Body of pancreas (tissue), 4 donors: Measurements from ENCODE around the gene KIF9. TPM values are rescaled to one million over a fixed set of nuclear protein-coding genes. Genes with fewer than 3 reads are reported as not detected.

ENCODE experiments used
- ATAC-seq: fragments of 150-250 bp; one replicate; pipeline ENCODE4 v1.9.1; 2016
- DNase-seq, 4 donors: peaks; one replicate each; pipeline ENCODE4 v3.0.0-alpha.2; 2019
- H3K27ac ChIP-seq, 4 donors: fragments of 200-600 bp; sonication (generic); 1 replicate in 3 of 4; 2 replicates in 1 of 4; pipeline versions ENCODE4 v1.5.1 to v1.6.1; 2016 to 2019; ENCODE audit warnings: mild to moderate bottlenecking in 1 of 4, mixed read lengths in 1 of 4, moderate library complexity in 1 of 4
- H3K27me3 ChIP-seq, 2 donors: fragments of 200-600 bp; sonication (generic); one replicate each; pipeline ENCODE4 v1.6.0; 2016; ENCODE audit warnings: mild to moderate bottlenecking in 1 of 2
- H3K36me3 ChIP-seq, 2 donors: fragments of 200-600 bp; sonication (generic); replicated peaks in 1 of 2; 2 replicates each; pipeline ENCODE4 v1.5.1; 2016; ENCODE audit warnings: low read depth in 2 of 2; ENCODE audit not compliant: insufficient read depth in 1 of 2
- H3K4me1 ChIP-seq: fragments of 200-600 bp; sonication (generic); one replicate; pipeline ENCODE4 v1.6.0; 2016
- H3K4me3 ChIP-seq, 2 donors: fragments of 200-600 bp; sonication (generic); 1 replicate in 1 of 2; 2 replicates in 1 of 2; pipeline ENCODE4 v1.5.1; 2016 to 2019
- H3K9me3 ChIP-seq, 3 donors: fragments of 200-600 bp; sonication (generic); 1 replicate in 2 of 3; 2 replicates in 1 of 3; pipeline ENCODE4 v1.5.1; 2016
- POLR2A ChIP-seq, 3 donors: fragments of 450-650 bp; IDR thresholded peaks; one replicate each; pipeline ENCODE4 v1.6.1; 2016; ENCODE audit warnings: antibody characterized with exemption in 3 of 3, mild to moderate bottlenecking in 2 of 3
- WGBS, 2 donors: methylation state at CpG; one replicate each; pipeline ENCODE4 v1.1.5; 2017; 5-methylcytosine and 5-hydroxymethylcytosine counted together
- intact Hi-C: fragments of 100-400 bp; cut with DNase I; formaldehyde crosslinking; loops from one replicate; pipeline ENCODE4 v1.15.1; 2023
- total RNA-seq, 2 donors: library from RNA; depleted of rRNA; stranded (reverse); fragments of >200 nt; gene quantifications; one replicate each; pipeline ENCODE4 v1.1.0, GENCODE V29; 2016
- TF ChIP-seq, protein P1 (sequence below), 7 experiments: fragments of 450-650 bp in 4 of 7; fragments of 200-600 bp in 3 of 7; sonication (generic) in 3 of 7; IDR thresholded peaks; one replicate each; pipeline ENCODE4 v1.5.1; 2016 to 2019; ENCODE audit warnings: antibody characterized with exemption in 7 of 7

KIF9 gene
- total RNA-seq, 2 donors from 2014 or later, result 5.6 to 8.0 TPM

DNA sequence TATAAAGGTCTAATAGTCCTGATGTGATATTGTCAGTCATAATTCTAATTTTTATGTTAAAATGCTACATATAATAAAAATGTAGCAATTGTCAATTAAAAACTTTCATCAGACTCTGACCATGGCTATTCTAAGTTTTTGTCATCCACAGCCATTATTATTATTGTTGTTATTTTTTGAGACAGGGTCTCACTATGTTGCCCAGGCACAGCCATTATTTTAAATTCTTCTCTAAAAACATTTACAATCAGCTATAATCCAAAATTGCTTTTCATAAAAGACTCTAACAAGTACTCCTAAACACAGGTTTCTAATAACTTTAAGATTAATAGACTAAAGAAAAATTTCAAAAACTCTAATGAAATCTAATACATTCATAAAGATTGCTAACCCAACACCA lies 77.7 kb downstream of the KIF9 start:
- H3K36me3 ChIP-seq, result no peaks in the 10 kb centered on the region
- no peak overlapping the region for H3K4me3 ChIP-seq
- no peak overlapping the region for H3K27ac ChIP-seq
- ATAC-seq, result no peak
- H3K27me3 ChIP-seq, result no peaks in the 10 kb centered on the region
- intact Hi-C loops, result no loop called here
- TF ChIP-seq, protein P1, sequence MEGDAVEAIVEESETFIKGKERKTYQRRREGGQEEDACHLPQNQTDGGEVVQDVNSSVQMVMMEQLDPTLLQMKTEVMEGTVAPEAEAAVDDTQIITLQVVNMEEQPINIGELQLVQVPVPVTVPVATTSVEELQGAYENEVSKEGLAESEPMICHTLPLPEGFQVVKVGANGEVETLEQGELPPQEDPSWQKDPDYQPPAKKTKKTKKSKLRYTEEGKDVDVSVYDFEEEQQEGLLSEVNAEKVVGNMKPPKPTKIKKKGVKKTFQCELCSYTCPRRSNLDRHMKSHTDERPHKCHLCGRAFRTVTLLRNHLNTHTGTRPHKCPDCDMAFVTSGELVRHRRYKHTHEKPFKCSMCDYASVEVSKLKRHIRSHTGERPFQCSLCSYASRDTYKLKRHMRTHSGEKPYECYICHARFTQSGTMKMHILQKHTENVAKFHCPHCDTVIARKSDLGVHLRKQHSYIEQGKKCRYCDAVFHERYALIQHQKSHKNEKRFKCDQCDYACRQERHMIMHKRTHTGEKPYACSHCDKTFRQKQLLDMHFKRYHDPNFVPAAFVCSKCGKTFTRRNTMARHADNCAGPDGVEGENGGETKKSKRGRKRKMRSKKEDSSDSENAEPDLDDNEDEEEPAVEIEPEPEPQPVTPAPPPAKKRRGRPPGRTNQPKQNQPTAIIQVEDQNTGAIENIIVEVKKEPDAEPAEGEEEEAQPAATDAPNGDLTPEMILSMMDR (IDR thresholded peaks at IDR 0.05), result no peak
- no peak for TF ChIP-seq POLR2A (IDR thresholded peaks at IDR 0.05)
- H3K9me3 ChIP-seq, result no peaks in the 10 kb centered on the region
- DNase-seq, result no peak
- H3K4me1 ChIP-seq, result no peaks in the 10 kb centered on the region

DNA sequence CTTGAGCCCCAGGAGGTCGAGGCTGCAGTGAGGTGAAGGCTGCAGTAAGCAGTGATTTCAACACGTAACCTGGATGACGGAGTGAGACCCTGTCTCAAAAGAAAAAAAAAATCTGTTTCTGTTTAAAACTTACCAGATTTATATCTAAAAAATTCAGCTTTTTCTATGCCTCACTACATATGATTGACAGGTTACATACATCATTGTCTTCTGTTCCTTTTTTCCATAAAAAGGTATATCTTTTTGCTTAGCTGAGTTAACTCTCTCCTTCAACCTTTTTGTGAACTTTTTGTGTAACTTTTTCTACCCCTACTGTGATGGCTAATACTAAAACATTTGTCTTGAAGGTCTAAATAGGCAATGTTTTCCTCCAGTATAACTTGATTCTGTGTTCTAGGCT lies 80.1 kb downstream of the KIF9 start:
- ATAC-seq, result no peak
- no peak overlapping the region for H3K27ac ChIP-seq
- H3K4me3 ChIP-seq, result no peak overlapping the region
- 92 to 95% methylated on average over 3 of the region's 3 CpGs for WGBS, 2 donors
- no peaks in the 10 kb centered on the region for H3K4me1 ChIP-seq
- no peak for TF ChIP-seq POLR2A (IDR thresholded peaks at IDR 0.05)
- TF ChIP-seq, protein P1 (IDR thresholded peaks at IDR 0.05), result no peak
- no peaks in the 10 kb centered on the region for H3K36me3 ChIP-seq
- H3K9me3 ChIP-seq, result no peaks in the 10 kb centered on the region
- intact Hi-C loops, result no loop called here
- no peak for DNase-seq
- H3K27me3 ChIP-seq, result no peaks in the 10 kb centered on the region

DNA sequence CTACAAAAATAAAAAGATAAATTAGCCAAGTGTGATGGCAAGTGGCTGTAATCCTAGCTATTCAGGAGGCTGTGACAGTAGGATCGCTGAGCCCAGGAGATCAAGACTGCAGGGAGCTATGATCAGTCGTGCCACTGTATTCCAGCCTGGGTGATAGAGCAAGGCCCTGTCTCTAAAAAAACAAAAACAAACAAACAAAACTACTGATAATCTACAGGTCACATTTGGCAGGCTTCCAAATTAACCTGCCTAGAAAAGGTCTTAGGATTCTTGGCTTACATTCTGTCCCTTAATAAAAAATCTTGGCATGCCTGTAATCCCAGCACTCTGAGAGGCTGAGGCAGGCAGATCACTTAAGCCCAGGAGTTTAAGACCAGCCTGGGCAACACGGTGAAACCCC lies 85.3 kb downstream of the KIF9 start:
- intact Hi-C loops, result no loop called here
- H3K27me3 ChIP-seq, result no peaks in the 10 kb centered on the region
- H3K4me3 ChIP-seq, result no peak overlapping the region
- TF ChIP-seq POLR2A (IDR thresholded peaks at IDR 0.05), result no peak
- TF ChIP-seq, protein P1 (IDR thresholded peaks at IDR 0.05), result no peak
- ATAC-seq (no peak), DNase-seq (no peak)
- no peaks in the 10 kb centered on the region for H3K9me3 ChIP-seq
- H3K36me3 ChIP-seq, result no peaks in the 10 kb centered on the region
- no peak overlapping the region for H3K27ac ChIP-seq
- WGBS, 2 donors, result 51 to 53% methylated on average over 2 to 3 of the region's 3 CpGs
- no peaks in the 10 kb centered on the region for H3K4me1 ChIP-seq

DNA sequence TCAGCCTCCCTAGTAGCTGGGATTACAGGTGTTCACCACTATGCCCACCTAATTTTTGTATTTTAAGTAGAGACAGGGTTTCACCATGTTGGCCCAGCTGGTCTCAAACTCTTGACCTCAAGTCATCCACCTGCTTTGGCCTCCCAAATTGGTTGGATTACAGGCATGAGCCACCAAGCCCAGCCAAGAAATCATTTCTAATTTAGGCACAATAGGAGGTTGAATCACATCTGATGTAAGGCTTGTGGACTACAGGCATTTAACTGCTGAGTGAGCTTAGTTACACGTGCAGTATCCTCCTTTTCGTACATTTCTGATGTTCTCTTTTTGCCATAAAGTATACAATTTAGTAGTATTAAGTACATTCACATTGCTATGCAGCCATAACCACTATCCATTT lies 87.6 kb downstream of the KIF9 start:
- DNase-seq, result no peak
- no peak for ATAC-seq
- Histone ChIP-seq H3K27me3 (no peaks in the 10 kb centered on the region), H3K27ac (no peak overlapping the region), H3K9me3 (no peaks in the 10 kb centered on the region), H3K36me3 (no peaks in the 10 kb centered on the region), H3K4me1 (no peaks in the 10 kb centered on the region), H3K4me3 (no peak overlapping the region)
- WGBS, 2 donors, result 93 to 100% methylated on average over 2 of the region's 2 CpGs
- TF ChIP-seq, protein P1 (IDR thresholded peaks at IDR 0.05), result no peak
- TF ChIP-seq POLR2A (IDR thresholded peaks at IDR 0.05), result no peak
- intact Hi-C loops, result no loop called here
